H1 (cell line): ENCODE data around the gene MPDZ. TPM values are rescaled to one million over a fixed set of nuclear protein-coding genes. Genes with fewer than 3 reads are reported as not detected.

Experiments used
- CTCF ChIA-PET: fragments of 300-600 bp; sonication (Branson Sonifier 250); formaldehyde crosslinking; loops from one replicate; lab custom pipeline; 2021; ENCODE audit not compliant: partially characterized antibody; lab: Charles Lee
- POLR2A ChIA-PET: fragments of 300-600 bp; sonication (Branson Sonifier 250); formaldehyde crosslinking; loops from one replicate; lab custom pipeline; 2021; ENCODE audit warnings: inconsistent platforms; ENCODE audit not compliant: partially characterized antibody; lab: Charles Lee
- DNase-seq, 2 experiments: peaks; one replicate each; pipeline versions ENCODE4 v3.0.0 to v3.0.0-alpha.2; 2010 to 2022; ENCODE audit warnings: low spot score in 2 of 2, low read depth in 1 of 2, mixed read lengths in 1 of 2
- FAIRE-seq: peaks from 2 replicates; lab custom pipeline; 2011; peaks lifted over from hg19 to GRCh38; lab: Jason Lieb, UNC
- H2AFZ ChIP-seq: 2 replicates; pipeline ENCODE4 v1.8.1; 2012; ENCODE audit warnings: low read length, inconsistent platforms
- H2AK5ac ChIP-seq: 2 replicates; pipeline ENCODE4 v1.6.1; 2013; ENCODE audit warnings: low read depth, low read length
- H2BK120ac ChIP-seq: replicated peaks from 2 replicates; pipeline ENCODE3; 2013; ENCODE audit warnings: low read depth, low read length, inconsistent platforms
- H2BK12ac ChIP-seq: 2 replicates; pipeline ENCODE4 v1.6.1; 2013; ENCODE audit warnings: low read depth, low read length
- H2BK15ac ChIP-seq: 2 replicates; pipeline ENCODE4 v1.6.1; 2013; ENCODE audit warnings: low read length
- H2BK20ac ChIP-seq: 2 replicates; pipeline ENCODE4 v1.6.1; 2013; ENCODE audit warnings: low read length
- H2BK5ac ChIP-seq: 2 replicates; pipeline ENCODE4 v1.6.1; 2013; ENCODE audit warnings: low read depth, low read length
- H3K14ac ChIP-seq: 2 replicates; pipeline ENCODE4 v1.6.1; 2013; ENCODE audit warnings: inconsistent platforms; ENCODE audit not compliant: insufficient read length
- H3K18ac ChIP-seq: 2 replicates; pipeline ENCODE4 v1.6.1; 2013; ENCODE audit warnings: low read length; ENCODE audit errors: extremely low read depth
- H3K23ac ChIP-seq: 2 replicates; pipeline ENCODE4 v1.6.1; 2013; ENCODE audit warnings: inconsistent platforms; ENCODE audit not compliant: insufficient read length
- H3K23me2 ChIP-seq: 2 replicates; pipeline ENCODE4 v1.6.1; 2013; ENCODE audit warnings: low read depth, low read length
- H3K27ac ChIP-seq: 2 replicates; pipeline ENCODE4 v1.6.1; 2011; ENCODE audit warnings: low read depth, low read length, inconsistent platforms
- H3K27me3 ChIP-seq, 4 experiments: replicated peaks in 1 of 4; 1 replicate in 1 of 4; 2 replicates in 3 of 4; pipeline versions ENCODE4 v1.6.1 to v1.8.1; 2011 to 2013; ENCODE audit warnings: low read length in 3 of 4, mild to moderate bottlenecking in 3 of 4, inconsistent platforms in 2 of 4, mixed read lengths in 2 of 4, moderate library complexity in 1 of 4; ENCODE audit not compliant: control insufficient read depth in 3 of 4, insufficient read depth in 3 of 4; ENCODE audit errors: extremely low read depth in 1 of 4
- H3K36me3 ChIP-seq, 4 experiments: 2 replicates each; pipeline versions ENCODE4 v1.6.1 to v1.8.1; 2011 to 2013; ENCODE audit warnings: mild to moderate bottlenecking in 4 of 4, low read length in 3 of 4, moderate library complexity in 2 of 4, control low read depth in 1 of 4, inconsistent platforms in 1 of 4; ENCODE audit not compliant: insufficient read depth in 4 of 4, control insufficient read depth in 2 of 4
- H3K4ac ChIP-seq: replicated peaks from 2 replicates; pipeline ENCODE3; 2013; ENCODE audit warnings: low read length, low read depth, mixed read lengths, inconsistent platforms; ENCODE audit not compliant: insufficient read length
- H3K4me1 ChIP-seq, 4 experiments: replicated peaks in 1 of 4; 1 replicate in 1 of 4; 2 replicates in 3 of 4; pipeline versions ENCODE4 v1.6.1 to v1.8.1; 2011 to 2013; ENCODE audit warnings: low read length in 3 of 4, inconsistent platforms in 2 of 4, mixed read lengths in 1 of 4; ENCODE audit not compliant: insufficient read depth in 4 of 4, control insufficient read depth in 3 of 4
- H3K4me2 ChIP-seq, 2 experiments: 2 replicates each; pipeline versions ENCODE4 v1.6.1 to v1.8.1; 2011 to 2013; ENCODE audit warnings: low read depth in 2 of 2, low read length in 2 of 2, control low read depth in 1 of 2, inconsistent platforms in 1 of 2, mild to moderate bottlenecking in 1 of 2; ENCODE audit not compliant: insufficient read depth in 1 of 2
- H3K4me3 ChIP-seq, 4 experiments: fragments of 200-600, 300-600 bp in 1 of 4; sonication (generic), shearing (Covaris generic), sonication (Bioruptor Twin) in 1 of 4; 2 replicates each; pipeline versions ENCODE4 v1.5.1 to v1.8.1; 2011 to 2016; ENCODE audit warnings: low read length in 4 of 4, low read depth in 3 of 4, control low read depth in 2 of 4, inconsistent platforms in 2 of 4, mild to moderate bottlenecking in 2 of 4, mixed read lengths in 1 of 4, moderate library complexity in 1 of 4; ENCODE audit not compliant: insufficient read depth in 2 of 4; ENCODE audit errors: extremely low read depth in 1 of 4
- H3K56ac ChIP-seq: replicated peaks from 2 replicates; pipeline ENCODE3; 2013; ENCODE audit warnings: low read depth, mild to moderate bottlenecking, mixed read lengths, low read length, inconsistent platforms; ENCODE audit not compliant: insufficient read length
- H3K79me1 ChIP-seq: 2 replicates; pipeline ENCODE4 v1.6.1; 2013; ENCODE audit warnings: low read depth, low read length, control low read depth
- H3K79me2 ChIP-seq, 2 experiments: 2 replicates each; pipeline versions ENCODE4 v1.6.1 to v1.8.1; 2012 to 2013; ENCODE audit warnings: low read length in 2 of 2, mild to moderate bottlenecking in 2 of 2, inconsistent platforms in 1 of 2; ENCODE audit not compliant: insufficient read depth in 2 of 2, control insufficient read depth in 1 of 2
- H3K9ac ChIP-seq, 4 experiments: replicated peaks in 1 of 4; 1 replicate in 1 of 4; 2 replicates in 3 of 4; pipeline versions ENCODE4 v1.6.1 to v1.8.1; 2011 to 2013; ENCODE audit warnings: low read depth in 3 of 4, low read length in 3 of 4, control low read depth in 2 of 4, mild to moderate bottlenecking in 2 of 4, moderate library complexity in 2 of 4, inconsistent platforms in 1 of 4; ENCODE audit errors: extremely low read depth in 1 of 4
- H3K9me3 ChIP-seq, 2 experiments: 2 replicates each; pipeline versions ENCODE4 v1.6.1 to v1.8.1; 2012 to 2013; ENCODE audit warnings: mild to moderate bottlenecking in 2 of 2, moderate library complexity in 2 of 2, control low read depth in 1 of 2, inconsistent platforms in 1 of 2, low read depth in 1 of 2, low read length in 1 of 2, mixed read lengths in 1 of 2; ENCODE audit not compliant: insufficient read depth in 2 of 2
- H4K20me1 ChIP-seq, 2 experiments: replicated peaks in 1 of 2; 2 replicates each; pipeline versions ENCODE3 to v1.8.1; 2011 to 2013; ENCODE audit warnings: inconsistent platforms in 2 of 2, low read length in 2 of 2, mild to moderate bottlenecking in 1 of 2; ENCODE audit not compliant: insufficient read depth in 2 of 2, control insufficient read depth in 1 of 2
- H4K5ac ChIP-seq: 2 replicates; pipeline ENCODE4 v1.6.1; 2013; ENCODE audit warnings: low read length, low read depth, mixed read lengths, inconsistent platforms; ENCODE audit not compliant: insufficient read length
- H4K8ac ChIP-seq: 2 replicates; pipeline ENCODE4 v1.8.0; 2013; ENCODE audit warnings: mild to moderate bottlenecking, moderate library complexity, low read length, inconsistent platforms; ENCODE audit not compliant: insufficient read depth; ENCODE audit errors: extremely low read depth
- H4K91ac ChIP-seq: replicated peaks from 2 replicates; pipeline ENCODE3; 2013; ENCODE audit warnings: low read length, mixed read lengths, inconsistent platforms; ENCODE audit not compliant: insufficient read length
- ASH2L ChIP-seq: fragments of 200-600, 300-600 bp; sonication (generic); IDR thresholded peaks from one replicate; pipeline ENCODE4 v1.7.1; 2017; ENCODE audit warnings: low read length
- GABPA ChIP-seq: IDR thresholded peaks from 2 replicates; pipeline ENCODE4 v1.6.1; 2011; ENCODE audit warnings: mild to moderate bottlenecking, low read length, moderate library complexity, borderline replicate concordance; ENCODE audit not compliant: insufficient read depth
- HDAC6 ChIP-seq: IDR thresholded peaks from one replicate; pipeline ENCODE4 v1.7.1; 2012; ENCODE audit warnings: low read depth, mild to moderate bottlenecking, inconsistent platforms, low read length, moderate library complexity
- JUND ChIP-seq: IDR thresholded peaks from 2 replicates; pipeline ENCODE4 v1.6.1; 2011; ENCODE audit warnings: mild to moderate bottlenecking, improper control_type of control experiment, low read length
- POLR2A ChIP-seq, 2 experiments: IDR thresholded peaks; 1 replicate in 1 of 2; 2 replicates in 1 of 2; pipeline ENCODE4 v1.6.1; 2011; ENCODE audit warnings: low read depth in 2 of 2, low read length in 2 of 2, mild to moderate bottlenecking in 2 of 2; ENCODE audit errors: control extremely low read depth in 1 of 2
- TBP ChIP-seq: IDR thresholded peaks from 2 replicates; pipeline ENCODE4 v1.6.1; 2011; ENCODE audit warnings: low read depth, low read length, improper control_type of control experiment
- WGBS, 2 experiments: shearing (Covaris generic) in 1 of 2; methylation state at CpG; one replicate each; pipeline versions ENCODE4 v1.1.6 to v1.1.7; 2013 to 2015; ENCODE audit warnings: low lambda C conversion rate in 2 of 2, mixed read lengths in 2 of 2, inconsistent platforms in 1 of 2, low coverage in 1 of 2, missing lambda C conversion rate in 1 of 2; ENCODE audit not compliant: insufficient replicate concordance in 2 of 2, insufficient coverage in 1 of 2, insufficient read length in 1 of 2; ENCODE audit errors: extremely low coverage in 1 of 2, missing lambda C conversion rate in 1 of 2; 5-methylcytosine and 5-hydroxymethylcytosine counted together
- polyA plus RNA-seq, 7 experiments: library from polyadenylated mRNA; depleted of rRNA in 3 of 7; stranded (reverse) in 5 of 7; unstranded in 2 of 7; fragments of >200 nt in 5 of 7; fragments of 200-250 nt in 2 of 7; gene quantifications; 1 replicate in 5 of 7; 2 replicates in 1 of 7; 4 replicates in 1 of 7; pipeline versions ENCODE4 v1.2.1 to v1.2.3, GENCODE V29; 2011 to 2013; ENCODE audit warnings: missing spikeins in 2 of 7, mixed read lengths in 2 of 7
- total RNA-seq: library from RNA; stranded (reverse); fragmentation: NEBNext Ultra II Directional; extraction: Animal tissue kit (Norgen Biotek cat#: 25700); gene quantifications from 2 replicates; pipeline ENCODE4 v1.2.1, GENCODE V29; 2021

Gene MPDZ
- total and polyA plus RNA-seq, 2 of the 8 experiments (the other 6 are each of a cell fraction or from before 2014, with no cell fraction given), result 14.6 to 39.4 TPM

GRCh38 chr9:13274886-13275641 is 4.4 kb downstream of the MPDZ start:
- Histone ChIP-seq H2BK5ac (no peak overlapping the region), H2BK20ac (no peak overlapping the region), H4K8ac (no peak overlapping the region), H4K5ac (no peak overlapping the region), H4K20me1 (no peaks in the 10 kb centered on the region), H3K4me1 (peaks cover 0 to 3% (median under 1%) of the 10 kb centered on the region in 4 experiments; a peak in 2 of 7 replicates), H2BK12ac (no peak overlapping the region), H3K4me2 (no peak overlapping the region), H3K79me1 (no peaks in the 10 kb centered on the region), H3K9ac (no peak overlapping the region; a peak in 1 of 7 replicates), H3K27ac (no peak overlapping the region), H3K23ac (no peak overlapping the region), H2AK5ac (no peak overlapping the region), H3K4me3 (no peak overlapping the region), H3K56ac (no peak overlapping the region), H3K18ac (no peak overlapping the region), H3K27me3 (no peaks in the 10 kb centered on the region), H4K91ac (no peak overlapping the region), H3K9me3 (no peaks in the 10 kb centered on the region), H3K36me3 (no peaks in the 10 kb centered on the region), H2BK120ac (no peak overlapping the region), H3K4ac (no peak overlapping the region), H3K23me2 (peaks cover 5% of the 10 kb centered on the region; the same call in 1 of the 2 replicates), H2BK15ac (no peak overlapping the region), H2AFZ (no peak overlapping the region), H3K79me2 (peaks cover 0 to 84% of the 10 kb centered on the region in 2 experiments; a peak in 3 of 4 replicates), H3K14ac (no peak overlapping the region)
- no peak for DNase-seq
- FAIRE-seq, result no peak
- WGBS, 2 experiments, result 77% methylated on average over 4 of the region's 4 CpGs; no CpG with 5 or more reads in 1 of the 2 experiments
- POLR2A ChIA-PET, result interaction anchor here (0.7 kb wide), 1 partner anchor 123 kb away, joined by 3 read pairs; no protein-coding TSS in a partner anchor
- CTCF ChIA-PET, result no interaction called here
- TF ChIP-seq POLR2A (IDR thresholded peaks at IDR 0.05; ENCODE audit: control extremely low read depth in 1 of 2, low read depth in 2 of 2, low read length in 2 of 2) (no peak), ASH2L (no peak), JUND (no peak), GABPA (no peak), HDAC6 (no peak), TBP (no peak)
